Neuron (in vitro differentiated cells): Measurements from ENCODE around the gene PRRG2.

Experiments
- H2AFZ ChIP-seq: one replicate; pipeline ENCODE4 v1.6.1; 2013; ENCODE audit warnings: low read depth, mild to moderate bottlenecking, inconsistent platforms, low read length, moderate library complexity
- H3K27me3 ChIP-seq: one replicate; pipeline ENCODE4 v1.6.1; 2013; ENCODE audit warnings: low read length; ENCODE audit not compliant: insufficient read depth
- H3K36me3 ChIP-seq: one replicate; pipeline ENCODE4 v1.6.1; 2013; ENCODE audit warnings: low read length; ENCODE audit not compliant: insufficient read depth
- H3K4me1 ChIP-seq: one replicate; pipeline ENCODE4 v1.6.1; 2013; ENCODE audit warnings: low read length; ENCODE audit not compliant: insufficient read depth
- H3K4me3 ChIP-seq: 2 replicates; pipeline ENCODE4 v1.5.1; 2013; ENCODE audit warnings: mild to moderate bottlenecking, low read length, moderate library complexity
- H3K9me3 ChIP-seq: one replicate; pipeline ENCODE4 v1.6.1; 2013; ENCODE audit warnings: low read length

Gene PRRG2

GRCh38 chr19:49551531-49551930 is 29.6 kb upstream of the PRRG2 start:
- H3K9me3 ChIP-seq, result no peaks in the 10 kb centered on the region
- H3K4me1 ChIP-seq, result no peaks in the 10 kb centered on the region

GRCh38 chr19:49552749-49553148 is 28.4 kb upstream of the PRRG2 start:
- peaks cover 30% of the 10 kb centered on the region for H3K36me3 ChIP-seq
- H2AFZ ChIP-seq, result no peak overlapping the region
- H3K4me1 ChIP-seq, result no peaks in the 10 kb centered on the region
- H3K9me3 ChIP-seq, result no peaks in the 10 kb centered on the region
- no peak overlapping the region for H3K4me3 ChIP-seq
- H3K27me3 ChIP-seq, result no peaks in the 10 kb centered on the region

More at GRCh38 chr19:49551531-49551930, 29.6 kb upstream of the PRRG2 start:
- Histone ChIP-seq H2AFZ (no peak overlapping the region), H3K27me3 (no peaks in the 10 kb centered on the region), H3K4me3 (no peak overlapping the region), H3K36me3 (peaks cover 19% of the 10 kb centered on the region)

GRCh38 chr19:49553451-49554271 is 27.5 kb upstream of the PRRG2 start:
- no peaks in the 10 kb centered on the region for H3K9me3 ChIP-seq
- H3K27me3 ChIP-seq, result no peaks in the 10 kb centered on the region
- no peak overlapping the region for H2AFZ ChIP-seq
- no peak overlapping the region for H3K4me3 ChIP-seq
- no peaks in the 10 kb centered on the region for H3K4me1 ChIP-seq
- peaks cover 35% of the 10 kb centered on the region for H3K36me3 ChIP-seq

- Histone ChIP-seq H2AFZ (no peak overlapping the region), H3K27me3 (no peaks in the 10 kb centered on the region), H3K36me3 (peaks cover 46% of the 10 kb centered on the region), H3K4me1 (no peaks in the 10 kb centered on the region), H3K4me3 (no peak overlapping the region), H3K9me3 (no peaks in the 10 kb centered on the region)
These were observed 26.4 kb upstream of the PRRG2 start for GRCh38 chr19:49554701-49555181.

GRCh38 chr19:49555600-49556411 is 25.3 kb upstream of the PRRG2 start:
- H3K4me1 ChIP-seq, result no peaks in the 10 kb centered on the region
- H3K36me3 ChIP-seq, result peaks cover 53% of the 10 kb centered on the region

GRCh38 chr19:49556412-49557398 is 24.4 kb upstream of the PRRG2 start:
- peaks cover 53% of the 10 kb centered on the region for H3K36me3 ChIP-seq
- H3K4me1 ChIP-seq, result no peaks in the 10 kb centered on the region
- H3K4me3 ChIP-seq, result no peak overlapping the region
- no peaks in the 10 kb centered on the region for H3K9me3 ChIP-seq
- no peaks in the 10 kb centered on the region for H3K27me3 ChIP-seq
- H2AFZ ChIP-seq, result no peak overlapping the region

More at GRCh38 chr19:49555600-49556411, 25.3 kb upstream of the PRRG2 start:
- H3K27me3 ChIP-seq, result no peaks in the 10 kb centered on the region
- H3K9me3 ChIP-seq, result no peaks in the 10 kb centered on the region
- no peak overlapping the region for H3K4me3 ChIP-seq
- no peak overlapping the region for H2AFZ ChIP-seq

GRCh38 chr19:49557641-49558325 is 23.3 kb upstream of the PRRG2 start:
- Histone ChIP-seq H3K4me1 (no peaks in the 10 kb centered on the region), H3K27me3 (no peaks in the 10 kb centered on the region), H3K9me3 (no peaks in the 10 kb centered on the region), H2AFZ (no peak overlapping the region), H3K36me3 (peaks cover 53% of the 10 kb centered on the region), H3K4me3 (no peak overlapping the region)

- Histone ChIP-seq H2AFZ (no peak overlapping the region), H3K4me1 (no peaks in the 10 kb centered on the region), H3K4me3 (no peak overlapping the region), H3K27me3 (no peaks in the 10 kb centered on the region), H3K36me3 (peaks cover 53% of the 10 kb centered on the region), H3K9me3 (no peaks in the 10 kb centered on the region)
These were observed 22.5 kb upstream of the PRRG2 start for GRCh38 chr19:49558591-49558990.

- Histone ChIP-seq H3K27me3 (no peaks in the 10 kb centered on the region), H3K4me3 (no peak overlapping the region), H3K36me3 (peaks cover 53% of the 10 kb centered on the region), H3K9me3 (no peaks in the 10 kb centered on the region), H3K4me1 (no peaks in the 10 kb centered on the region), H2AFZ (no peak overlapping the region)
These were observed 21.7 kb upstream of the PRRG2 start for GRCh38 chr19:49559443-49559842.

GRCh38 chr19:49559928-49560327 is 21.2 kb upstream of the PRRG2 start:
- no peaks in the 10 kb centered on the region for H3K27me3 ChIP-seq
- no peaks in the 10 kb centered on the region for H3K4me1 ChIP-seq
- no peaks in the 10 kb centered on the region for H3K9me3 ChIP-seq
- no peak overlapping the region for H2AFZ ChIP-seq
- H3K4me3 ChIP-seq, result no peak overlapping the region
- peaks cover 50% of the 10 kb centered on the region for H3K36me3 ChIP-seq

- H2AFZ ChIP-seq, result no peak overlapping the region
These were observed 20.7 kb upstream of the PRRG2 start for GRCh38 chr19:49560358-49560900.

GRCh38 chr19:49564616-49565045 is 16.5 kb upstream of the PRRG2 start:
- no peaks in the 10 kb centered on the region for H3K9me3 ChIP-seq
- H3K4me1 ChIP-seq, result no peaks in the 10 kb centered on the region
- no peak overlapping the region for H2AFZ ChIP-seq
- H3K4me3 ChIP-seq, result no peak overlapping the region
- H3K27me3 ChIP-seq, result no peaks in the 10 kb centered on the region
- H3K36me3 ChIP-seq, result peaks cover 13% of the 10 kb centered on the region

More at GRCh38 chr19:49560358-49560900, 20.7 kb upstream of the PRRG2 start:
- H3K4me3 ChIP-seq, result no peak overlapping the region
- peaks cover 46% of the 10 kb centered on the region for H3K36me3 ChIP-seq
- H3K27me3 ChIP-seq, result no peaks in the 10 kb centered on the region
- H3K9me3 ChIP-seq, result no peaks in the 10 kb centered on the region
- no peaks in the 10 kb centered on the region for H3K4me1 ChIP-seq
